Loucy (cell line): ENCODE data around the gene RAD21L1.

Experiments
- H2AFZ ChIP-seq: fragments of 200-600 bp; sonication (generic); 2 replicates; pipeline ENCODE4 v1.6.0; 2016; ENCODE audit warnings: antibody characterized with exemption, mild to moderate bottlenecking, low read length, moderate library complexity
- H3F3A ChIP-seq: fragments of 200-600 bp; 2 replicates; pipeline ENCODE4 v1.6.0; 2016; ENCODE audit warnings: antibody characterized with exemption, low read depth, mild to moderate bottlenecking
- H3K27me3 ChIP-seq: fragments of 200-600 bp; sonication (generic); 2 replicates; pipeline ENCODE4 v1.6.1; 2014; ENCODE audit warnings: low read length, mild to moderate bottlenecking; ENCODE audit not compliant: insufficient read depth, poor library complexity, severe bottlenecking
- H3K36me3 ChIP-seq: fragments of 200-600 bp; sonication (generic); 2 replicates; pipeline ENCODE4 v1.6.1; 2016; ENCODE audit warnings: low read length; ENCODE audit not compliant: insufficient read depth
- H3K4me1 ChIP-seq: fragments of 200-600 bp; sonication (generic); 2 replicates; pipeline ENCODE4 v1.5.1; 2014; ENCODE audit warnings: low read length, mild to moderate bottlenecking; ENCODE audit not compliant: insufficient read depth, poor library complexity, severe bottlenecking
- H3K4me2 ChIP-seq: fragments of 200-600 bp; sonication (generic); 2 replicates; pipeline ENCODE4 v1.6.0; 2014; ENCODE audit warnings: antibody characterized with exemption, low read length, low read depth, mild to moderate bottlenecking; ENCODE audit not compliant: poor library complexity, severe bottlenecking
- H3K4me3 ChIP-seq: fragments of 200-600 bp; sonication (generic); 2 replicates; pipeline ENCODE4 v1.5.1; 2014; ENCODE audit warnings: low read length, mild to moderate bottlenecking, mixed read lengths; ENCODE audit not compliant: poor library complexity, severe bottlenecking
- H3K79me2 ChIP-seq: fragments of 200-600 bp; sonication (generic); 2 replicates; pipeline ENCODE4 v1.6.1; 2014; ENCODE audit warnings: low read length; ENCODE audit not compliant: insufficient read depth
- H3K9ac ChIP-seq: fragments of 200-600 bp; sonication (generic); 2 replicates; pipeline ENCODE4 v1.6.0; 2014; ENCODE audit warnings: mild to moderate bottlenecking, low read depth, low read length, moderate library complexity; ENCODE audit not compliant: poor library complexity, severe bottlenecking
- H3K9me2 ChIP-seq: fragments of 200-600 bp; sonication (generic); replicated peaks from 2 replicates; pipeline ENCODE4 v1.6.1; 2016; ENCODE audit warnings: low read depth, low read length, mixed read lengths
- H3K9me3 ChIP-seq: fragments of 200-600 bp; sonication (generic); 2 replicates; pipeline ENCODE4 v1.6.1; 2014; ENCODE audit warnings: mild to moderate bottlenecking, antibody characterized with exemption, low read length, low read depth; ENCODE audit not compliant: insufficient read depth
- H4K20me1 ChIP-seq: fragments of 200-600 bp; sonication (generic); 2 replicates; pipeline ENCODE4 v1.6.0; 2014; ENCODE audit warnings: antibody characterized with exemption, low read length, mild to moderate bottlenecking; ENCODE audit not compliant: insufficient read depth, poor library complexity, severe bottlenecking
- CTCF ChIP-seq: fragments of 200-600 bp; sonication (generic); conservative IDR thresholded peaks from 2 replicates; pipeline ENCODE4 v1.5.1; 2014; ENCODE audit warnings: mild to moderate bottlenecking, antibody characterized with exemption, low read length
- EZH2phosphoT487 ChIP-seq: fragments of 200-600 bp; IDR thresholded peaks from 2 replicates; pipeline ENCODE4 v1.6.1; 2018; ENCODE audit warnings: antibody characterized with exemption, mild to moderate bottlenecking, moderate library complexity, borderline replicate concordance

RAD21L1 gene

DNA sequence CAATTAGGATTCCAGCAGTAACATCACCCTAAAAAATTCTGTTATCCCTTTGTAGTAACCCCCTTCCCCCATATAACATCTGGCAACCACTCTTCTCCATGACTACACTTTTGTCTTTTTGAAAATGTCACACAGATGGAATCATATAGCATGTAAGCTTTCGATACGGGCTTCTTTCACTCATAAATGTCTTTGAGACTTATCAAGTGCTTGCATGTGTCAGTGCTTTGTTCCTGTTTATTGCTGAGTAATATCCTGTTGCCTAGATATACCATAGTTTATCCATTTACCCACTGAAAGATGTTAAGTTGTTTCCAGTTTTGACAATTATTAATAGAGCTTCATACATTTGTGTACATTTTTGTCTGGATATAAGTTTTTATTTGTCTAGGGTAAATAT lies 29.8 kb downstream of the RAD21L1 start:
- Histone ChIP-seq H4K20me1 (no peaks in the 10 kb centered on the region), H3K4me2 (no peak overlapping the region), H3K36me3 (no peaks in the 10 kb centered on the region), H3K79me2 (no peaks in the 10 kb centered on the region), H3K27me3 (peaks cover 6% of the 10 kb centered on the region), H3K9me3 (no peaks in the 10 kb centered on the region), H3F3A (no peaks in the 10 kb centered on the region), H3K4me1 (no peaks in the 10 kb centered on the region), H3K9ac (no peak overlapping the region), H3K9me2 (no peaks in the 10 kb centered on the region), H3K4me3 (no peak overlapping the region), H2AFZ (no peak overlapping the region)
- TF ChIP-seq CTCF = no peak
- no peak for TF ChIP-seq EZH2phosphoT487

- no peak overlapping the region for H3K4me3 ChIP-seq
- no peaks in the 10 kb centered on the region for H3K79me2 ChIP-seq
- H4K20me1 ChIP-seq = no peaks in the 10 kb centered on the region
- no peaks in the 10 kb centered on the region for H3K36me3 ChIP-seq
- no peak overlapping the region; the same call in 1 of the 2 replicates for H2AFZ ChIP-seq
- peaks cover 13% of the 10 kb centered on the region for H3K4me1 ChIP-seq
- no peaks in the 10 kb centered on the region for H3K9me2 ChIP-seq
- H3K9ac ChIP-seq = no peak overlapping the region
- H3F3A ChIP-seq = no peaks in the 10 kb centered on the region
- no peak for TF ChIP-seq CTCF
- TF ChIP-seq EZH2phosphoT487 = no peak
- 0 out of 2 replicates have a peak, but pooled peaks cover 7% of the 10 kb centered on the region for H3K9me3 ChIP-seq
- no peaks in the 10 kb centered on the region for H3K27me3 ChIP-seq
- no peak overlapping the region for H3K4me2 ChIP-seq
These were observed 38.0 kb downstream of the RAD21L1 start for GRCh38 chr20:1263853-1264252.

DNA sequence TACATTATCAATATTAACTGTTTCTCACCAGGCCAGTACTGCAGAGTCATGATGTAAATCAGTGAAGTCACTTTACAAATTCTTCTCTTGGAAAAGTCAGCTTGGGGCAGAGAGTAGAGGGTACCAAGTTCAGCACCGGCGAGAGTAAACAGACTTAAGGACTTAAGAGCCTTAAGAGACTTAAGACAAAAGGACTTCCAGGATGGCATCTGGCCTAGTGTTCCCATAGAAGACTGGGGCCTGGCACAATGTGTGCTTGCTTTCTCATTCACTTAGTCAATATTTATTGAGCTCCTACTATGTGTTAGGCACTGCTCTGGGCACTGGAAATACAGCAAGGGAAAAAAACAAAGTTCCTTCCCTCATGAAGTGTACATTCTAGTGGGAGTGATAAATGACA lies 38.9 kb downstream of the RAD21L1 start:
- Histone ChIP-seq H3K4me3 (no peak overlapping the region), H2AFZ (peak overlapping the region; percentile 94; the same call in 1 of the 2 replicates), H3K9me2 (no peaks in the 10 kb centered on the region), H3K4me1 (peaks cover 13% of the 10 kb centered on the region), H3K9me3 (0 out of 2 replicates have a peak, but pooled peaks cover 7% of the 10 kb centered on the region), H4K20me1 (no peaks in the 10 kb centered on the region), H3K79me2 (no peaks in the 10 kb centered on the region), H3K36me3 (no peaks in the 10 kb centered on the region), H3K4me2 (no peak overlapping the region), H3K27me3 (no peaks in the 10 kb centered on the region), H3F3A (no peaks in the 10 kb centered on the region), H3K9ac (no peak overlapping the region)
- TF ChIP-seq EZH2phosphoT487 (no peak), CTCF (no peak)
